Measurements from ENCODE around the gene ASB6.
A peak's percentile ranks its signal among the peaks of the same experiment; 100 is the strongest.

ASB6 gene

GRCh38 chr9:129641750-129642585 is at the start of gene ASB6:
ASB6 (minus strand) TSS chr9:129642151; CDS start chr9:129641999, 152 bp downstream.
- DNase-seq (ENCODE audit: low spot score) = peak; percentile 81

- no peak for DNase-seq (ENCODE audit: low spot score)
Observed at GRCh38 chr9:129688285-129689043, 46.5 kb upstream of the ASB6 start.

GRCh38 chr9:129687391-129687790 is 45.4 kb upstream of the ASB6 start:
- DNase-seq (ENCODE audit: low spot score) = no peak

- no peak for DNase-seq (ENCODE audit: low spot score)
Observed at GRCh38 chr9:129686736-129687135, 44.8 kb upstream of the ASB6 start.

GRCh38 chr9:129685933-129686259 is 43.9 kb upstream of the ASB6 start:
- no peak for DNase-seq (ENCODE audit: low spot score)

GRCh38 chr9:129685220-129685932 is 43.4 kb upstream of the ASB6 start:
- DNase-seq (ENCODE audit: low spot score) = no peak

GRCh38 chr9:129682381-129682780 is 40.4 kb upstream of the ASB6 start:
- DNase-seq (ENCODE audit: low spot score) = no peak

- DNase-seq (ENCODE audit: low spot score) = no peak
Observed at GRCh38 chr9:129681924-129682323, 40.0 kb upstream of the ASB6 start.

GRCh38 chr9:129679537-129679936 is 37.6 kb upstream of the ASB6 start:
- DNase-seq (ENCODE audit: low spot score) = no peak

- DNase-seq (ENCODE audit: low spot score) = no peak
Observed at GRCh38 chr9:129678844-129679243, 36.9 kb upstream of the ASB6 start.

GRCh38 chr9:129677456-129677855 is 35.5 kb upstream of the ASB6 start:
- DNase-seq (ENCODE audit: low spot score) = no peak

GRCh38 chr9:129676975-129677374 is 35.0 kb upstream of the ASB6 start:
- no peak for DNase-seq (ENCODE audit: low spot score)

- no peak for DNase-seq (ENCODE audit: low spot score)
Observed at GRCh38 chr9:129676287-129676686, 34.3 kb upstream of the ASB6 start.

- DNase-seq (ENCODE audit: low spot score) = no peak
Observed at GRCh38 chr9:129675620-129676019, 33.7 kb upstream of the ASB6 start.

GRCh38 chr9:129674229-129674628 is 32.3 kb upstream of the ASB6 start:
- DNase-seq (ENCODE audit: low spot score) = no peak

- no peak for DNase-seq (ENCODE audit: low spot score)
Observed at GRCh38 chr9:129673602-129674001, 31.7 kb upstream of the ASB6 start.

- DNase-seq (ENCODE audit: low spot score) = no peak
Observed at GRCh38 chr9:129672702-129673101, 30.8 kb upstream of the ASB6 start.

- no peak for DNase-seq (ENCODE audit: low spot score)
Observed at GRCh38 chr9:129671519-129671918, 29.6 kb upstream of the ASB6 start.

GRCh38 chr9:129671065-129671464 is 29.1 kb upstream of the ASB6 start:
- no peak for DNase-seq (ENCODE audit: low spot score)

- no peak for DNase-seq (ENCODE audit: low spot score)
Observed at GRCh38 chr9:129669946-129670345, 28.0 kb upstream of the ASB6 start.

- DNase-seq (ENCODE audit: low spot score) = no peak
Observed at GRCh38 chr9:129669141-129669718, 27.3 kb upstream of the ASB6 start.

GRCh38 chr9:129667850-129668249 is 25.9 kb upstream of the ASB6 start:
- no peak for DNase-seq (ENCODE audit: low spot score)
